Breast epithelium (tissue), 4 donors: ENCODE data around the gene RANBP2. TPM values are rescaled to one million over a fixed set of nuclear protein-coding genes. Genes with fewer than 3 reads are reported as not detected.
A peak's percentile ranks its signal among the peaks of the same experiment; 100 is the strongest.
"Not testable (repeated sequence)": the region's sequence is repeated elsewhere in the genome, so short reads cannot be mapped to it uniquely, and the experiment has no call there.

Experiments used
- DNase-seq, 2 donors: peaks; one replicate each; pipeline ENCODE4 v3.0.0-alpha.2; 2019; ENCODE audit warnings: low spot score in 2 of 2
- H3K27ac ChIP-seq, 2 donors: fragments of 200-600 bp; sonication (generic) in 1 of 2; one replicate each; pipeline ENCODE4 v1.5.1; 2016 to 2019; ENCODE audit warnings: mild to moderate bottlenecking in 1 of 2
- H3K27me3 ChIP-seq, 2 donors: fragments of 200-600 bp; sonication (generic) in 1 of 2; one replicate each; pipeline versions ENCODE4 v1.5.1 to v1.6.0; 2017 to 2019; ENCODE audit warnings: control low read depth in 1 of 2, mild to moderate bottlenecking in 1 of 2
- H3K36me3 ChIP-seq: fragments of 200-600 bp; one replicate; pipeline ENCODE4 v1.5.1; 2019
- H3K4me1 ChIP-seq, 2 donors: fragments of 200-600 bp; sonication (generic); one replicate each; pipeline ENCODE4 v1.5.1; 2016 to 2019; ENCODE audit warnings: control low read depth in 1 of 2
- H3K4me3 ChIP-seq, 3 donors: fragments of 200-600 bp; sonication (generic); 1 replicate in 2 of 3; 2 replicates in 1 of 3; pipeline ENCODE4 v1.5.1; 2016 to 2019; ENCODE audit warnings: mild to moderate bottlenecking in 3 of 3, moderate library complexity in 2 of 3
- H3K9me3 ChIP-seq, 2 donors: fragments of 200-600 bp; sonication (generic) in 1 of 2; one replicate each; pipeline ENCODE4 v1.5.1; 2016 to 2019; ENCODE audit warnings: control low read depth in 1 of 2
- CTCF ChIP-seq, 3 donors: fragments of 450-650 bp; IDR thresholded peaks; one replicate each; pipeline ENCODE4 v1.5.1; 2016 to 2017; ENCODE audit warnings: antibody characterized with exemption in 3 of 3, mild to moderate bottlenecking in 3 of 3, moderate library complexity in 3 of 3
- POLR2A ChIP-seq: fragments of 450-650 bp; IDR thresholded peaks from one replicate; pipeline ENCODE4 v1.6.1; 2016; ENCODE audit warnings: antibody characterized with exemption, mild to moderate bottlenecking, moderate library complexity
- POLR2AphosphoS5 ChIP-seq, 3 donors: sonication (generic); formaldehyde crosslinking; IDR thresholded peaks; one replicate each; pipeline ENCODE4 v1.6.1; 2017; ENCODE audit warnings: antibody characterized with exemption in 3 of 3
- intact Hi-C: fragments of 100-400 bp; cut with DNase I; formaldehyde crosslinking; loops from one replicate; pipeline ENCODE4 v1.15.1; 2023; ENCODE audit warnings: low total_unique reads
- total RNA-seq, 3 donors: library from RNA; depleted of rRNA; stranded (reverse); fragments of >200 nt; gene quantifications; one replicate each; pipeline ENCODE4 v1.1.0, GENCODE V29; 2016

RANBP2 gene
- total RNA-seq, 3 donors from 2014 or later: 78.1 to 131 (median 91.1) TPM

GRCh38 chr2:108766671-108767070 is 47.4 kb downstream of the RANBP2 start:
- H3K4me1 ChIP-seq, H3K9me3 ChIP-seq, H3K27me3 ChIP-seq, H3K27ac ChIP-seq, intact Hi-C loops, H3K4me3 ChIP-seq, DNase-seq: not testable (repeated sequence)
- H3K36me3 ChIP-seq: peaks cover 16% of the 10 kb centered on the region

- H3K27me3 ChIP-seq, intact Hi-C loops, H3K4me1 ChIP-seq, H3K4me3 ChIP-seq, H3K27ac ChIP-seq, H3K9me3 ChIP-seq, DNase-seq: not testable (repeated sequence)
- H3K36me3 ChIP-seq: peaks cover 15% of the 10 kb centered on the region
These were observed 48.6 kb downstream of the RANBP2 start for GRCh38 chr2:108767859-108768258.

GRCh38 chr2:108776475-108776874 is 57.2 kb downstream of the RANBP2 start:
- Histone ChIP-seq H3K4me1 (no peaks in the 10 kb centered on the region), H3K36me3 (no peaks in the 10 kb centered on the region), H3K9me3 (no peaks in the 10 kb centered on the region), H3K27me3 (no peaks in the 10 kb centered on the region), H3K27ac (no peak overlapping the region), H3K4me3 (no peak overlapping the region)
- DNase-seq: no peak
- TF ChIP-seq POLR2A (no peak), POLR2AphosphoS5 (IDR thresholded peaks at IDR 0.05) (no peak), CTCF (IDR thresholded peaks at IDR 0.05) (no peak)
- intact Hi-C loops: no loop called here

GRCh38 chr2:108778857-108779256 is 59.6 kb downstream of the RANBP2 start:
- no peak for TF ChIP-seq POLR2AphosphoS5 (IDR thresholded peaks at IDR 0.05)
- no peak for TF ChIP-seq POLR2A
- no peak for TF ChIP-seq CTCF (IDR thresholded peaks at IDR 0.05)
- no peaks in the 10 kb centered on the region for H3K36me3 ChIP-seq

GRCh38 chr2:108786008-108786353 is 66.7 kb downstream of the RANBP2 start:
- Histone ChIP-seq H3K27ac (peak overlapping the region; percentile 84 to 92), H3K36me3 (no peaks in the 10 kb centered on the region), H3K4me3 (peak overlapping the region; percentile 55 to 94 (median 87)), H3K27me3 (no peaks in the 10 kb centered on the region), H3K9me3 (no peaks in the 10 kb centered on the region), H3K4me1 (no peaks in the 10 kb centered on the region)
- intact Hi-C loops: no loop called here
- no peak for DNase-seq
- TF ChIP-seq POLR2A (no peak), CTCF (IDR thresholded peaks at IDR 0.05) (no peak), POLR2AphosphoS5 (IDR thresholded peaks at IDR 0.05) (no peak)

More at GRCh38 chr2:108778857-108779256, 59.6 kb downstream of the RANBP2 start:
- Histone ChIP-seq H3K4me3 (no peak overlapping the region), H3K4me1 (no peaks in the 10 kb centered on the region), H3K27ac (no peak overlapping the region), H3K9me3 (no peaks in the 10 kb centered on the region), H3K27me3 (no peaks in the 10 kb centered on the region)
- intact Hi-C loops: no loop called here
- DNase-seq: no peak

- peak within 1 kb of the TSS; percentile 55 to 94 (median 87) for H3K4me3 ChIP-seq
- TF ChIP-seq CTCF (IDR thresholded peaks at IDR 0.05): no peak
- TF ChIP-seq POLR2AphosphoS5 (IDR thresholded peaks at IDR 0.05): peak in 2 of 3 donors; percentile 24 to 56
- TF ChIP-seq POLR2A: no peak
- no peaks in the 10 kb centered on the region for H3K27me3 ChIP-seq
- H3K27ac ChIP-seq: peak within 1 kb of the TSS; percentile 84 to 92
- intact Hi-C loops: no loop called here
- H3K9me3 ChIP-seq: no peaks in the 10 kb centered on the region
- DNase-seq: peak; percentile 74 to 80
- H3K4me1 ChIP-seq: no peaks in the 10 kb centered on the region
- no peaks in the 10 kb centered on the region for H3K36me3 ChIP-seq
These were observed 67.3 kb downstream of the RANBP2 start, which contains the start of gene CCDC138 for GRCh38 chr2:108786354-108787215. TSS of gene CCDC138 (plus strand) at chr2:108786771. CDS start at chr2:108786823, 52 bp downstream.
